HG02885 (cell line): ENCODE results near the gene NOL4.

Experiments used
- ATAC-seq: cut with Tn5 transposase; IDR thresholded peaks from one replicate; pipeline ENCODE4 v1.9.1; 2021; ENCODE audit warnings: mild to moderate bottlenecking; ENCODE audit not compliant: unreplicated experiment, poor library complexity

The NOL4 gene

GRCh38 chr18:34203866-34204265 is 20.8 kb downstream of the NOL4 start:
- no peak for ATAC-seq

GRCh38 chr18:34196256-34196655 is 28.5 kb downstream of the NOL4 start:
- no peak for ATAC-seq

- no peak for ATAC-seq
Measured at GRCh38 chr18:34194239-34194638, 30.5 kb downstream of the NOL4 start.

- no peak for ATAC-seq
Measured at GRCh38 chr18:34189656-34190435, 34.9 kb downstream of the NOL4 start.
